ENCODE measurements around the gene ARGLU1.

The ARGLU1 gene

DNA sequence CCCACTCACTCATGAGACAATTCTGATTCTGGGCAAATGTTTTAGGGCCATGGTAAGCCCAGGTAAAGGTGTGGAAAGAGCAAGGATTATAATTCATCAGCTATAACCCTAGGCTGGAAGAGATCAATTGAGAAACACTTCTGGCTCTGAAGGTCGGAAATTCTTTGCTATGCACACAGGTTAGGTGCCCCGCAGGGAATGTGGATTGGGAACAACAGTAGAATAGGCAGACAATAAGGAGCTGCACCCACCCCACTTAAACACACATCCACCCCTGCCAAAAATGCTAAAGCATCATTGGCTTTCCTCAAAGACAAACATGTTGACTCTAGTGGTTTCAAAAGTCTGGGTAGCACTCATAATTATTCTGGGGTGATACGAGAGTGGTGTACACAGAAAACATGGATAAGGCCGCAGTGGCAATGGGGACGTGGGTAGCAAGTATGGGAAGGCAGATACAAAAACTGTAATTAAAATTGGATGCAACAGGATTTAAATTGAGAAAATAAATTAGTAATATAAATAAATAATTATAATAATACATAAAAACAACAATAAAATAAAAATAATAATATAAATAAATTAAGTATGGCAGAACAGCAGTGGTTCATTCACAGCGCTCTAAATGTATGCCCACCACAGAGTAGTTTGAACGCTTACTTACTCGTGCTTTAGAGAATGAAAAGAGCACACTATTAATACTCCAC is 41.0 kb downstream of the ARGLU1 start:
- no peak for DNase-seq (ENCODE audit: low read depth in 4 of 4, low spot score in 1 of 4)

DNA sequence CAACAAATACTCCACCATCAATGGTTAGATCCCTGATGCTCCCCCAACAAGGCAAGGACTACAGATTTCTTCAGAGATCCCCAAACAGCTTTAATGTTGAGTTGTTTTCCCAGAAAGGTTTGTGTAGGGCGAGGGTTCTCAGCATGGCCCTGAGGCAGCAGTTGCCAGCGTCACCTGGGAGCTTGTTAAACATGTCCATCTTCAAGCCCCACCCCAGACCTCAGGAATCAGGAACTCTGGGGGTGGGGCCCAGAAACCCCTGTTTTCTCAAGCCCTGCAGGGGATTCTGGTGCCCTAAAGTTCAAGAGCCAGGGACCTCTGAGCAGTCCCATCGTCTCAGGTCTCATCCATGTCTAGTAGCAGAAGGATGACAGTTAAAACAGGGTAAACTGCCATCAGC is 42.1 kb downstream of the ARGLU1 start:
- DNase-seq (ENCODE audit: low read depth in 4 of 4, low spot score in 1 of 4): no peak

GRCh38 chr13:106524108-106524507 is 43.8 kb downstream of the ARGLU1 start:
- no peak for DNase-seq (ENCODE audit: low read depth in 4 of 4, low spot score in 1 of 4)

GRCh38 chr13:106523576-106523975 is 44.4 kb downstream of the ARGLU1 start:
- no peak for DNase-seq (ENCODE audit: low read depth in 4 of 4, low spot score in 1 of 4)

DNA sequence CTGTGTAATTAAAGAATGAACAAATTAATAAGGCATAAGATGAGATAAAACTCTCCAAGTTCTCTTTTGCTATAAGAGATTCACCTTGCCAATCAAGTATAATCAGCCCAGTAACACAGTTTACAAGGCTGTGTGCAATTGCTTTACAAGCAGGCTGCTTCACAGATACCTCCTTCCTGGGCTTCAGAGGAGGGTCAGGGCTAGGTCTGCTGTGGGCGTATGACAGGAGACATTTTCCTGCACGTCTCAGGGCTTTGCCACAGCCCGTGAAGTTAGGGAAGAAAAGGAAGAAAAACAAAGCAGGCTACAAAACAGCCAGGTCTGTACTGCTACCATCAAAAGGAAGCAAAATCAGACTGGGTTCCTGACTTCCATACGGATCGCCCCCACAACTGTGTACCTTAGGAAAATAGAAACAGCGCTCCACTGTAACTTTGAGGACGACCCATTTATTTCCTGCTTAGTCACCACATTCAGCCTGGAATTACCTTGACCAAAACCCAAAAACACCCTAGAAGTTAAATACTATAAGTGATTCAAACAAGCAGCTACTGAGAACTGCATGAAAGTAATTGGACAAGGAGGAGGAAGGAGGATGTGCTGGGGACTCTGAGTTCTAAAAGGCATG is 44.9 kb downstream of the ARGLU1 start:
- DNase-seq (ENCODE audit: low read depth in 4 of 4, low spot score in 1 of 4): no peak

DNA sequence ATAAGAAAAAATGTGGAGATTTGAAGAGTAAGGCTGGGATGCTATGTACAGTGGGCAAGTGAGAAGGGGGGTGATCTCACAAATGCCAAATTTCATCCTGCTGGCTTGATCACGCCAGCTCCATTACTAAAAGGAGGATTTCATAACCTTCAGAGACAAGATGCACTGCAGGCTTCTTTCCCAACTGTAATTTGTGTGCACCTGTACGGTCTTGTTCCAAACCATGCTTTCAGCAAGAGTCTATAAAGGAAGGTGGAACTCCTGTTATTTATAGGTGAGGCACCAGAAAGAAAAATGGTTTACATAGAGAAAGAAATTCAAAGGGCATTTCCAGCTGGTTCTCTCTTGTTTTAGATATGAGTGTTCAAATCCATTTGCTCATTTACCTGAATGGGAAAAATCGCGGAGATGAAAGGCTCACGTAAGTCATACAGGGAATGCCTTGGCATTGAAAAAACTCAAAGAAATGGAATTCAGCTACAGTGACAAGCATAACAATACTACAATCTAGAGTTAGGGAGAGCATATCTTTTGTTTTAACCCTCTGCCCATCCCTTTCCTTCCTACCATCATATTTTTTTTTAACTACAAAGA is 45.7 kb downstream of the ARGLU1 start:
- DNase-seq (ENCODE audit: low read depth in 4 of 4, low spot score in 1 of 4): no peak

DNA sequence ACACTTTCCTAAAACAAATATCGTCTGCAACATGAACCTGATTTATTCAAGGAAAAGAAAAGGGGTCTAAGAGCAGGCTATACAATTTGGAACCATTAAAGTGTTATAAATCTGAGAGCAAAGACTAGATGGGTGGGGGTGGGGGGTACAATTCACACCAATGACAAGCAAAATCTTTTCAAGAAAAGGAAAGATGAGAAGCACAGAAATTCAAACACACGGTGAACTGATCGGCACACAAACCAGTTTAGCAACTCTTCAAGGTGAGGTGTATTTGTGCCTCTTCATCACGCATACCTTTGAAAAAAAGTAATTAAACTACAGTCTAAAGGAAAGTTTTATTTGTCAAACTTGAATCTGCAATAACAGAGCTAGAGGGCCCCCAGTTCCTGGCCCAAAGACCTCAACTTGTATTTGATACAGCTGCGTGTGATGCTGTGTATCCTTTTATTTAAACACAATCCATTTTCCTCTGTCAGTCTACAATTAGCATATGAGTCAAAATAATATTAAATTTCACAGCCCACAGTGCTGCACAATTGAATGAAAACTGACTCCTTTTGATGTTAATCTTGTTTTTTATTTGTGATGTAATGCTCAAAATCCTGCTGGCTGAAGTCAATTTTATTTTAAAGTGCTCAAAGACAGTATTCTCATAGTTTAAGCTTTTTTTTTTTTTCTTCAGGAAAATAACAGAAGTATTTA is 46.7 kb downstream of the ARGLU1 start:
- no peak for DNase-seq (ENCODE audit: low read depth in 4 of 4, low spot score in 1 of 4)

GRCh38 chr13:106520251-106521054 is 47.5 kb downstream of the ARGLU1 start:
- no peak for DNase-seq (ENCODE audit: low read depth in 4 of 4, low spot score in 1 of 4)

GRCh38 chr13:106518512-106518911 is 49.4 kb downstream of the ARGLU1 start:
- DNase-seq (ENCODE audit: low read depth in 4 of 4, low spot score in 1 of 4): no peak

DNA sequence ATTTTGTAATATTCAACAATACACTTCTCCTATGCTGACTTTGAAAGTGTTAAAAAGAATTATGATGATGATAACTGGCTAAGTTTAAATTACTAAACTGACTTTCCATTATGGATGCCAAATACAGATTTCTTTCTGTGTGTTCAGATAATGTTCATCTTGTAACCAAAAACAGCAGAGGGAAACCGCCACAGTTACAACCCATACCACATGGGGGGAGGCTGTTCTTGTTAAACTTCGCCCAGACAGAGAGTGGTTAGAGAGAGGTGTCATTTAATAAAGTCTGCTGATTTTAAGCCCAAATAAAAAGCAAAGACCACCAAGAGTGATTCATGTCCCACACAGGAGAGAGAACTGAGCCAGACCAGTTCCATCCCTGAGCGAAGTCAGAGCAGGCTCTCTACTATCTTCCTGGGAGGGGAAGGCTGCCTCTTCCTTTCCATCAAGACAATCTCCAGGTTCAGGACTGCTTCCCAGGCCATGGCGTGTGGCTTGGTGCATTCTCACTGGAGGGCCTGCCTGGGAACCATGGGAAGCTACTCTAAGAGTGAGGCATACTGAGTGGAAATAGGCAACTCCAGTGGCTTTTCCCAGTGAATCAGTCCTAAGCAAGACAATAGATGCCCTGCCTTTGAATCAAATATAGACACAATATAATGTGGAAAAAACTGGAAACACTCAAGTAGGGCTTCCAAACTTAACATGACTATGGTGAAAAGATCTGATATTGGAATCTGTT is 50.7 kb downstream of the ARGLU1 start:
- no peak for DNase-seq (ENCODE audit: low read depth in 4 of 4, low spot score in 1 of 4)

- no peak for DNase-seq (ENCODE audit: low read depth in 4 of 4, low spot score in 1 of 4)
Observed at GRCh38 chr13:106515635-106516254, 52.2 kb downstream of the ARGLU1 start.

DNA sequence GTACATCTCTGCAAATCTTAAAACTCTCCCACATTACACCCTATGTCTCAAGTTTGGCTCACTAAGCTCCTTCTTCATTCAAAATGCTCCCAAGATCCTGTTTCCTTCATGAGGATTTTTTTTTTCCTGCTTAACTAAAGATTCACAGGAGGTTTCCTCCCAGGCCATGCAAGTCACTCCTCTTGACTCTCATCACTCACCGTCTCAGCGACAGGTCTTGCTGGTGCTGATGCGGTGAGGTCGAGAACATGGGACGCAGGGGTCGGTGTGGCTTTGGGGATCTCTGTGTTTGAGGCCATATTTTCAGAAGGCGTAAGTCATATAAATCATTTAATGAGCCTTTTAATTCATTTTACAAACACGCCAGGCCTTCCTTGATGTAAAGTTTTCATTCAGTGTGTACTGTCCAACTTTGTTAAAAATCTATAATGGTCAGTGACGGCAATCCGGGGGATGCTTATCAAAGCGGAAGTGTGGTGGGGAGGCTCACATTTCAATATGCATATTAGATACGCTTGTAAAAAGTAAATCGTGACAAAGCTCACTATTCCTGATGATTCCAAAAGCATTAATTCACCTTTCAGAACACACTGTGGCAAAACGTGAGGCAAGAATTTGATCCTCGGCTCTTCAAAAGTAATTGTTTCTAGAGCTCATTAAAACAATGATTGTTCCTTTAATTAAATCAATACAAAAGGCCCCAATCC is 52.9 kb downstream of the ARGLU1 start:
- no peak for DNase-seq (ENCODE audit: low read depth in 4 of 4, low spot score in 1 of 4)

GRCh38 chr13:106513025-106513983 is 54.6 kb downstream of the ARGLU1 start:
- no peak for DNase-seq (ENCODE audit: low read depth in 4 of 4, low spot score in 1 of 4)

- DNase-seq (ENCODE audit: low read depth in 4 of 4, low spot score in 1 of 4): no peak
Observed at GRCh38 chr13:106507560-106508274, 60.2 kb downstream of the ARGLU1 start.

- DNase-seq (ENCODE audit: low read depth in 4 of 4, low spot score in 1 of 4): no peak
Observed at GRCh38 chr13:106506286-106506685, 61.7 kb downstream of the ARGLU1 start.

DNA sequence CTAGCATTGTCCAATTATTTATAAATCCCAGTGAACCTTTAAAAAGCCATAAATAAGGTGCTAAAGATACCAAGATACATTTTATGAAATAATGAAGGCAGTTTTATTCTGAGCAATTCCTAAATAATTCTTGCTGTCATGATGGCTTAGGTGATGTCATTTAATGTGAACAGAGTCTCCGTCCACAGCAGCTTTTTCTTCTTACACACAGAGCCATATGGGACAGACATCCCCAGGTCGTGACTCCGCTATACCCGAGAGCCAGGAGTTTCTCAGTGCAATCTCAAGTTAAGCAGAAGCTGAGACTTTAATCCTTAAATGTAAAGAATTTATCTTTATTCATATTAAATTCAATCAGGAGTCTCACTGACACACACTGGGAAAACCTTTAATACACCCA is 62.2 kb downstream of the ARGLU1 start:
- no peak for DNase-seq (ENCODE audit: low read depth in 4 of 4, low spot score in 1 of 4)

DNA sequence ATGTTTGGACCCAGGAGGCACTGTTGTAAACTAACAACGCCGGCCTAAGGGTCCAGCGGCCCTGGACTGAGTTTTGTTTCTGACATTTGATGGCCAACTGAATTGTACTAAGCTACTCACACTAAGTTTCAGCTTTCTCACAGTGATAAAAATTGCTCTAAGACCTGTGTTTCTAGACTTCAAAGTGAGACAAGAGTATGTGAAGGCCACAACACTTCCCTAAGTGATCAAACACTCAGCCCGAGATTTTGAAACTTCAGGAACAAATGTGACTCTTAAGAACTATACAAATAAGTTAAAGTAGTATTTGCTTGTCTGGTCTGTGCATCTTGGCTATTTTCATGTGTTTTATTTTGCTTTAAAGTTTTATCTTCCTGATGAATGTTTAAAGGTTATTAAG is 62.6 kb downstream of the ARGLU1 start:
- DNase-seq (ENCODE audit: low read depth in 4 of 4, low spot score in 1 of 4): no peak
